Loucy (cell line): Measurements from ENCODE around the gene LYPD3.
"Not testable (repeated sequence)": the region's sequence is repeated elsewhere in the genome, so short reads cannot be mapped to it uniquely, and the experiment has no call there.

ENCODE experiments used
- H2AFZ ChIP-seq: fragments of 200-600 bp; sonication (generic); 2 replicates; pipeline ENCODE4 v1.6.0; 2016; ENCODE audit warnings: antibody characterized with exemption, mild to moderate bottlenecking, low read length, moderate library complexity
- H3F3A ChIP-seq: fragments of 200-600 bp; 2 replicates; pipeline ENCODE4 v1.6.0; 2016; ENCODE audit warnings: antibody characterized with exemption, low read depth, mild to moderate bottlenecking
- H3K27me3 ChIP-seq: fragments of 200-600 bp; sonication (generic); 2 replicates; pipeline ENCODE4 v1.6.1; 2014; ENCODE audit warnings: low read length, mild to moderate bottlenecking; ENCODE audit not compliant: insufficient read depth, poor library complexity, severe bottlenecking
- H3K36me3 ChIP-seq: fragments of 200-600 bp; sonication (generic); 2 replicates; pipeline ENCODE4 v1.6.1; 2016; ENCODE audit warnings: low read length; ENCODE audit not compliant: insufficient read depth
- H3K4me1 ChIP-seq: fragments of 200-600 bp; sonication (generic); 2 replicates; pipeline ENCODE4 v1.5.1; 2014; ENCODE audit warnings: low read length, mild to moderate bottlenecking; ENCODE audit not compliant: insufficient read depth, poor library complexity, severe bottlenecking
- H3K4me2 ChIP-seq: fragments of 200-600 bp; sonication (generic); 2 replicates; pipeline ENCODE4 v1.6.0; 2014; ENCODE audit warnings: antibody characterized with exemption, low read length, low read depth, mild to moderate bottlenecking; ENCODE audit not compliant: poor library complexity, severe bottlenecking
- H3K4me3 ChIP-seq: fragments of 200-600 bp; sonication (generic); 2 replicates; pipeline ENCODE4 v1.5.1; 2014; ENCODE audit warnings: low read length, mild to moderate bottlenecking, mixed read lengths; ENCODE audit not compliant: poor library complexity, severe bottlenecking
- H3K79me2 ChIP-seq: fragments of 200-600 bp; sonication (generic); 2 replicates; pipeline ENCODE4 v1.6.1; 2014; ENCODE audit warnings: low read length; ENCODE audit not compliant: insufficient read depth
- H3K9ac ChIP-seq: fragments of 200-600 bp; sonication (generic); 2 replicates; pipeline ENCODE4 v1.6.0; 2014; ENCODE audit warnings: mild to moderate bottlenecking, low read depth, low read length, moderate library complexity; ENCODE audit not compliant: poor library complexity, severe bottlenecking
- H3K9me2 ChIP-seq: fragments of 200-600 bp; sonication (generic); replicated peaks from 2 replicates; pipeline ENCODE4 v1.6.1; 2016; ENCODE audit warnings: low read depth, low read length, mixed read lengths
- H3K9me3 ChIP-seq: fragments of 200-600 bp; sonication (generic); 2 replicates; pipeline ENCODE4 v1.6.1; 2014; ENCODE audit warnings: mild to moderate bottlenecking, antibody characterized with exemption, low read length, low read depth; ENCODE audit not compliant: insufficient read depth
- H4K20me1 ChIP-seq: fragments of 200-600 bp; sonication (generic); 2 replicates; pipeline ENCODE4 v1.6.0; 2014; ENCODE audit warnings: antibody characterized with exemption, low read length, mild to moderate bottlenecking; ENCODE audit not compliant: insufficient read depth, poor library complexity, severe bottlenecking
- EZH2phosphoT487 ChIP-seq: fragments of 200-600 bp; IDR thresholded peaks from 2 replicates; pipeline ENCODE4 v1.6.1; 2018; ENCODE audit warnings: antibody characterized with exemption, mild to moderate bottlenecking, moderate library complexity, borderline replicate concordance
- TF ChIP-seq, protein P1 (sequence below): fragments of 200-600 bp; sonication (generic); conservative IDR thresholded peaks from 2 replicates; pipeline ENCODE4 v1.5.1; 2014; ENCODE audit warnings: mild to moderate bottlenecking, antibody characterized with exemption, low read length

LYPD3 gene

DNA sequence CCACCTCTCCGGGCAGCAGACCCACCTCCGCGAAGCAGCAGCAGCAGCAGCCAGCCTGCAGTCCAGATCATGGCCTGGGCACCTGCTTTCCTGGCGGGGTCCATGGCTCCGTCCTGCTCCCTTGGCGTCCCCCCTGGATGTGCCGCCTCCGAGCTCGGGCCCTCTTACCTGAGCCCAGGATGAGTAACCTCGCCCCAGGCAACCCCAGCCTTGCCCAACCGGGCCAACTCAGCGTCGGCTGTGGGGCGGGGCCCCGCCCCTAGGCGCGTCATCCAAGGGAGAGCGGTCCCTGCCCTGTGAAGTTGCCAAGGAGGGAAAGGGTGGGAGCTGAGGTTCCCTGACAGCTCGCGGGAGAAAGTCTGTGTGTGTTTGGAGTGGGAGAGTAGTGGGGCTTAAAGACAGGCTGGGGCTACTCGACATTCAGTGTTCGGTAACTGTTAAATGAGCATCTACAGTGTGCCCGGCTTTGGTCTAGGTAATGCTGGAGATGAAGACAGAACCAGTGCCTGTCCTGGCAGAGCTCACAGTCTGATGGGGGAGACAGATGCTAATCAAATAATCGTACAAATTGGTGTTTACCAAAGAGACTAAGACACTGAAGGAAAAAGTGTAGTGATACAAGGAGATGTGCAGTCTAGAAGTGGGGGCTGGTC lies at the start of gene LYPD3:
LYPD3 (minus strand) TSS at position 141 of the 653 bp plus-strand sequence; CDS start at position 104, 37 bp downstream.
- H4K20me1 ChIP-seq, result no peaks in the 10 kb centered on the region
- no peak within 1 kb of the TSS for H2AFZ ChIP-seq
- peak within 1 kb of the TSS; percentile 82 for H3K4me3 ChIP-seq
- peaks cover 13% of the 10 kb centered on the region for H3K4me1 ChIP-seq
- H3K9me3 ChIP-seq, result no peaks in the 10 kb centered on the region
- no peaks in the 10 kb centered on the region for H3K27me3 ChIP-seq
- H3K36me3 ChIP-seq, result no peaks in the 10 kb centered on the region
- no peak for TF ChIP-seq EZH2phosphoT487
- TF ChIP-seq, protein P1, sequence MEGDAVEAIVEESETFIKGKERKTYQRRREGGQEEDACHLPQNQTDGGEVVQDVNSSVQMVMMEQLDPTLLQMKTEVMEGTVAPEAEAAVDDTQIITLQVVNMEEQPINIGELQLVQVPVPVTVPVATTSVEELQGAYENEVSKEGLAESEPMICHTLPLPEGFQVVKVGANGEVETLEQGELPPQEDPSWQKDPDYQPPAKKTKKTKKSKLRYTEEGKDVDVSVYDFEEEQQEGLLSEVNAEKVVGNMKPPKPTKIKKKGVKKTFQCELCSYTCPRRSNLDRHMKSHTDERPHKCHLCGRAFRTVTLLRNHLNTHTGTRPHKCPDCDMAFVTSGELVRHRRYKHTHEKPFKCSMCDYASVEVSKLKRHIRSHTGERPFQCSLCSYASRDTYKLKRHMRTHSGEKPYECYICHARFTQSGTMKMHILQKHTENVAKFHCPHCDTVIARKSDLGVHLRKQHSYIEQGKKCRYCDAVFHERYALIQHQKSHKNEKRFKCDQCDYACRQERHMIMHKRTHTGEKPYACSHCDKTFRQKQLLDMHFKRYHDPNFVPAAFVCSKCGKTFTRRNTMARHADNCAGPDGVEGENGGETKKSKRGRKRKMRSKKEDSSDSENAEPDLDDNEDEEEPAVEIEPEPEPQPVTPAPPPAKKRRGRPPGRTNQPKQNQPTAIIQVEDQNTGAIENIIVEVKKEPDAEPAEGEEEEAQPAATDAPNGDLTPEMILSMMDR, result no peak
- peak within 1 kb of the TSS; percentile 75 for H3K4me2 ChIP-seq
- H3K79me2 ChIP-seq, result no peaks in the 10 kb centered on the region
- peak within 1 kb of the TSS; percentile 28 for H3K9ac ChIP-seq
- H3K9me2 ChIP-seq, result no peaks in the 10 kb centered on the region
- H3F3A ChIP-seq, result no peaks in the 10 kb centered on the region

DNA sequence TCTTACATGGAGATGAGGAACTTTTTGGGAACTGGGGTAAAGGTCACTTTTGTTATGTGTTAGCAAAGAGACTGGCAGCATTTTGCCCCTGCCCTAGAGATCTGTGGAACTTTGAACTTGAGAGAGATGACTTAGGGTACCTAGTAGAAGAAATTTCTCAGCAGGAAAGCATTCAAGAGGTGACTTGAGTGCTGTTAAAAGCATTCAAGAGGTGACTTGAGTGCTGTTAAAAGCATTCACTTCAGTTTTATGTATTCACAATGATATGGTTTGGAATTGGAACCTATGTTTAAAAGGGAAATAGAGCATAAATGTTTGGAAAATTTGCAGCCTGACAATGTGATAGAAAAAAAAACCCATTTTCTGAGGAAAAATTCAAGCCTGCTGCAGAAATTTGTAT lies 47.0 kb upstream of the LYPD3 start:
- not testable (repeated sequence) for H3K4me1 ChIP-seq, H3K9ac ChIP-seq, H3K27me3 ChIP-seq, H3K79me2 ChIP-seq, H4K20me1 ChIP-seq, H3K9me2 ChIP-seq, H3K4me3 ChIP-seq, H3F3A ChIP-seq, H3K4me2 ChIP-seq, H2AFZ ChIP-seq, H3K9me3 ChIP-seq
- H3K36me3 ChIP-seq, result peaks cover 20% of the 10 kb centered on the region; the same call in 1 of the 2 replicates

DNA sequence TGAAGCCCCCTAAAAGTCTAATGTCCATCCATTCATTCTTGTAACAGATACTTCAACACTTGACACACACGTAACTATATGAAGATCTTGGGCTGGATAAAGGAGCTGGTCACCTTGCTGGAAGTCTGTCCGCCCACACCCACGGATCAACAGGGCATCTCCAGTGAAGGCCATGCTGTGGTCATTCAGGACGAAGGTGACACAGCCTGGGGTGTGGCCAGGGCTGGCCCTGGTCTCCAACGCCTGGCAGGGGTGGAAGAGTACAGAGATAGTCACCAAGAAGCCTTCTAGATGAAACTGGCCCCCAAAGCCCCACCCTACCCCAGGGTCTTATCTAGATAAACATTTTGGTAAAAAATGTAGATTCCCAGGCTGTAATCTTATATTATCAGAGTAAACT lies 45.9 kb upstream of the LYPD3 start:
- TF ChIP-seq, protein P1, result no peak
- no peak for TF ChIP-seq EZH2phosphoT487
- Histone ChIP-seq H3K9me2 (no peaks in the 10 kb centered on the region), H3K27me3 (no peaks in the 10 kb centered on the region), H3K4me1 (no peaks in the 10 kb centered on the region), H2AFZ (no peak overlapping the region), H4K20me1 (no peaks in the 10 kb centered on the region), H3K79me2 (no peaks in the 10 kb centered on the region), H3K4me3 (no peak overlapping the region), H3K9me3 (no peaks in the 10 kb centered on the region), H3K9ac (no peak overlapping the region), H3K4me2 (no peak overlapping the region), H3K36me3 (peaks cover 20% of the 10 kb centered on the region; the same call in 1 of the 2 replicates), H3F3A (no peaks in the 10 kb centered on the region)

DNA sequence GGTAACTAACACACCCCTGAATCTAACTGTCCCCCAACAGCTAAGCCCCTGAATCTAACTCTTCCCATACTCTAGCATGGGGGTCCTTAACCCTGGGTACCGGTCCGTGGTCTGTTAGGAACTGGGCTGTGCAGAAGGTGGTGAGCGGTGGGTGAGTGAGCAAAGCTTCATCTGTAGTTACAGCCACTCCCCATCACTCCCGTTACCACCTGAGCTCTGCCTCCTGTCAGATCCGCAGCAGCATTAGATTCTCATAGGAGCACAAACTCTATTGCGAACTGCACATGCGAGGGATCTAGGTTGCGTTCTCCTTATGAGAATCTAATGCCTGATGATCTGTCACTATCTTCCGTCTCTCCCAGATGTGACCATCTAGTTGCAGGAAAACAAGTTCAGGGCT lies 45.3 kb upstream of the LYPD3 start:
- Histone ChIP-seq H3K36me3 (peaks cover 20% of the 10 kb centered on the region; the same call in 1 of the 2 replicates), H3K79me2 (no peaks in the 10 kb centered on the region), H3K9me2 (no peaks in the 10 kb centered on the region), H3K4me3 (no peak overlapping the region), H3K9ac (no peak overlapping the region), H2AFZ (no peak overlapping the region), H3F3A (no peaks in the 10 kb centered on the region), H3K9me3 (no peaks in the 10 kb centered on the region), H4K20me1 (no peaks in the 10 kb centered on the region), H3K4me1 (no peaks in the 10 kb centered on the region), H3K4me2 (no peak overlapping the region), H3K27me3 (no peaks in the 10 kb centered on the region)
- no peak for TF ChIP-seq EZH2phosphoT487
- TF ChIP-seq, protein P1, result no peak
